H9 (cell line): Measurements from ENCODE around the gene SULT2B1. TPM values are rescaled to one million over a fixed set of nuclear protein-coding genes. Genes with fewer than 3 reads are reported as not detected.

Experiments used
- DNase-seq: peaks from one replicate; pipeline ENCODE4 v3.0.0-alpha.2; 2017
- H2AFZ ChIP-seq: one replicate; pipeline ENCODE4 v1.6.1; 2013; ENCODE audit warnings: mild to moderate bottlenecking, low read length, control low read depth, moderate library complexity
- H2AK5ac ChIP-seq: 2 replicates; pipeline ENCODE4 v1.6.1; 2013; ENCODE audit warnings: low read length, control low read depth, mixed read lengths; ENCODE audit not compliant: insufficient read length
- H2BK120ac ChIP-seq: one replicate; pipeline ENCODE4 v1.6.1; 2013; ENCODE audit warnings: low read depth, mild to moderate bottlenecking, low read length, control low read depth, inconsistent platforms; ENCODE audit not compliant: poor library complexity, severe bottlenecking
- H2BK12ac ChIP-seq: 2 replicates; pipeline ENCODE4 v1.6.1; 2013; ENCODE audit warnings: low read length, control low read depth, mixed read lengths, low read depth; ENCODE audit not compliant: insufficient read length
- H2BK15ac ChIP-seq: 2 replicates; pipeline ENCODE4 v1.6.1; 2013; ENCODE audit warnings: low read depth, low read length, control low read depth
- H2BK20ac ChIP-seq: one replicate; pipeline ENCODE4 v1.6.1; 2013; ENCODE audit warnings: low read depth, mild to moderate bottlenecking, low read length, control low read depth, inconsistent platforms; ENCODE audit not compliant: poor library complexity, severe bottlenecking
- H2BK5ac ChIP-seq: 2 replicates; pipeline ENCODE4 v1.6.1; 2013; ENCODE audit warnings: low read length, control low read depth, mixed read lengths; ENCODE audit not compliant: insufficient read length
- H3K14ac ChIP-seq: 2 replicates; pipeline ENCODE4 v1.6.1; 2013; ENCODE audit warnings: low read length, control low read depth; ENCODE audit not compliant: insufficient read depth
- H3K18ac ChIP-seq: 2 replicates; pipeline ENCODE4 v1.6.1; 2013; ENCODE audit warnings: low read depth, mild to moderate bottlenecking, mixed read lengths, low read length, control low read depth; ENCODE audit not compliant: insufficient read length
- H3K23ac ChIP-seq: 2 replicates; pipeline ENCODE4 v1.6.1; 2013; ENCODE audit warnings: low read length, control low read depth, mixed read lengths, low read depth; ENCODE audit not compliant: insufficient read length
- H3K23me2 ChIP-seq: 2 replicates; pipeline ENCODE4 v1.6.1; 2013; ENCODE audit warnings: low read depth, mild to moderate bottlenecking, mixed read lengths, low read length, control low read depth; ENCODE audit not compliant: insufficient read length, poor library complexity, severe bottlenecking
- H3K27ac ChIP-seq: 2 replicates; pipeline ENCODE4 v1.5.1; 2013; ENCODE audit warnings: low read length, control low read depth, mixed read lengths, low read depth; ENCODE audit not compliant: insufficient read length
- H3K27me3 ChIP-seq: 2 replicates; pipeline ENCODE4 v1.6.1; 2013; ENCODE audit warnings: low read length, control low read depth, inconsistent platforms; ENCODE audit not compliant: insufficient read depth
- H3K4ac ChIP-seq: 2 replicates; pipeline ENCODE4 v1.6.1; 2013; ENCODE audit warnings: low read depth, mild to moderate bottlenecking, control low read depth, inconsistent platforms, low read length, moderate library complexity
- H3K4me1 ChIP-seq: 2 replicates; pipeline ENCODE4 v1.6.1; 2013; ENCODE audit warnings: low read length, control low read depth, inconsistent platforms; ENCODE audit not compliant: insufficient read depth
- H3K4me2 ChIP-seq: 2 replicates; pipeline ENCODE4 v1.6.1; 2013; ENCODE audit warnings: low read length, control low read depth, mixed read lengths; ENCODE audit not compliant: insufficient read length, insufficient read depth
- H3K56ac ChIP-seq: 2 replicates; pipeline ENCODE4 v1.6.1; 2013; ENCODE audit warnings: low read depth, mild to moderate bottlenecking, mixed read lengths, low read length, control low read depth; ENCODE audit not compliant: insufficient read length
- H3K79me1 ChIP-seq: 2 replicates; pipeline ENCODE4 v1.6.1; 2013; ENCODE audit warnings: low read depth, mild to moderate bottlenecking, moderate library complexity, low read length, control low read depth, inconsistent platforms; ENCODE audit not compliant: insufficient read depth, poor library complexity, severe bottlenecking
- H3K79me2 ChIP-seq: 2 replicates; pipeline ENCODE4 v1.6.1; 2013; ENCODE audit warnings: low read length, control low read depth, inconsistent platforms; ENCODE audit not compliant: insufficient read depth
- H3K9ac ChIP-seq: 2 replicates; pipeline ENCODE4 v1.6.1; 2013; ENCODE audit warnings: low read length, control low read depth, mixed read lengths; ENCODE audit not compliant: insufficient read length; ENCODE audit errors: extremely low read depth
- H3K9me3 ChIP-seq: one replicate; pipeline ENCODE4 v1.6.1; 2013; ENCODE audit warnings: low read depth, low read length, inconsistent platforms; ENCODE audit not compliant: control insufficient read depth
- H3T11ph ChIP-seq: one replicate; pipeline ENCODE4 v1.6.1; 2013; ENCODE audit warnings: mild to moderate bottlenecking, low read length, control low read depth, inconsistent platforms
- H4K20me1 ChIP-seq: one replicate; pipeline ENCODE4 v1.6.1; 2013; ENCODE audit not compliant: control insufficient read depth, insufficient read length, insufficient read depth
- H4K5ac ChIP-seq: 2 replicates; pipeline ENCODE4 v1.6.1; 2013; ENCODE audit warnings: low read depth, mild to moderate bottlenecking, mixed read lengths, low read length, control low read depth; ENCODE audit not compliant: insufficient read length
- H4K8ac ChIP-seq: replicated peaks from 2 replicates; pipeline ENCODE4 v1.6.1; 2013; ENCODE audit warnings: low read length, control low read depth, mixed read lengths, low read depth; ENCODE audit not compliant: insufficient read length
- H4K91ac ChIP-seq: 2 replicates; pipeline ENCODE4 v1.6.1; 2013; ENCODE audit warnings: low read depth, mild to moderate bottlenecking, moderate library complexity, mixed read lengths, low read length, control low read depth; ENCODE audit not compliant: insufficient read length
- H3K27ac Mint-ChIP-seq, 3 experiments: 2 replicates in 2 of 3; 3 replicates in 1 of 3; pipeline ENCODE4 v1.8.0; 2020 to 2021; ENCODE audit warnings: mixed read lengths in 3 of 3, mild to moderate bottlenecking in 1 of 3, moderate library complexity in 1 of 3
- H3K27me3 Mint-ChIP-seq: 2 replicates; pipeline ENCODE4 v1.8.0; 2021; ENCODE audit warnings: low read depth, mild to moderate bottlenecking, moderate library complexity, mixed read lengths
- H3K36me3 Mint-ChIP-seq, 3 experiments: 2 replicates in 2 of 3; 3 replicates in 1 of 3; pipeline ENCODE4 v1.8.0; 2020 to 2021; ENCODE audit warnings: low read depth in 3 of 3, mixed read lengths in 3 of 3; ENCODE audit not compliant: insufficient read depth in 1 of 3
- H3K4me1 Mint-ChIP-seq, 2 experiments: 2 replicates each; pipeline ENCODE4 v1.8.0; 2020; ENCODE audit warnings: mixed read lengths in 2 of 2
- H3K4me3 Mint-ChIP-seq, 2 experiments: 2 replicates in 1 of 2; 3 replicates in 1 of 2; pipeline ENCODE4 v1.8.0; 2020 to 2021; ENCODE audit warnings: mild to moderate bottlenecking in 2 of 2, mixed read lengths in 2 of 2, moderate library complexity in 1 of 2
- H3K9me3 Mint-ChIP-seq, 2 experiments: 2 replicates in 1 of 2; 3 replicates in 1 of 2; pipeline ENCODE4 v1.8.0; 2020; ENCODE audit warnings: mild to moderate bottlenecking in 2 of 2, mixed read lengths in 2 of 2, moderate library complexity in 1 of 2
- CTCF ChIP-seq: fragments of 200-600 bp; sonication (generic); conservative IDR thresholded peaks from 3 replicates; pipeline ENCODE4 v1.8.0; 2021; ENCODE audit warnings: antibody characterized with exemption, mild to moderate bottlenecking
- WGBS: extraction: QIAGEN DNeasy Blood & Tissue Kit; methylation state at CpG from one replicate; pipeline ENCODE4 v1.1.7; 2013; ENCODE audit warnings: missing lambda C conversion rate, low lambda C conversion rate, mixed read lengths; ENCODE audit not compliant: insufficient read length; ENCODE audit errors: extremely low coverage; 5-methylcytosine and 5-hydroxymethylcytosine counted together
- total RNA-seq: library from RNA; stranded (reverse); gene quantifications from 2 replicates; pipeline ENCODE4 v1.2.1, GENCODE V29; 2021

The SULT2B1 gene
- total RNA-seq, 1 experiment from 2014 or later: 1.7 TPM

GRCh38 chr19:48618916-48619691, 67.1 kb downstream of the SULT2B1 start, which contains the start of the genes RPL18 and SPHK2:
RPL18 (minus strand) TSS chr19:48619178; CDS start chr19:48619143, 35 bp downstream.
SPHK2 (plus strand) TSS chr19:48619506; CDS start chr19:48620515, 1,009 bp downstream.
- no peak within 1 kb of the TSS for H3K23ac ChIP-seq
- peak within 1 kb of the TSS; percentile 74 for H2BK120ac ChIP-seq
- peak within 1 kb of the TSS; percentile 92 for H3K14ac ChIP-seq
- H4K20me1 ChIP-seq: no peaks in the 10 kb centered on the region
- peak within 1 kb of the TSS; percentile 25 for H3K27ac ChIP-seq
- Mint-ChIP-seq H3K36me3 (peaks cover 35 to 54% (median 52%) of the 10 kb centered on the region in 3 experiments), H3K4me3 (peak within 1 kb of the TSS; percentile 97 to 99), H3K27ac (peak within 1 kb of the TSS; percentile 96 to 100 (median 99)), H3K4me1 (peaks cover 41 to 55% of the 10 kb centered on the region in 2 experiments), H3K9me3 (no peaks in the 10 kb centered on the region; a peak in 1 of 5 replicates), H3K27me3 (no peaks in the 10 kb centered on the region; the same call in 1 of the 2 replicates)
- H2BK12ac ChIP-seq: peak within 1 kb of the TSS; percentile 17
- H3K23me2 ChIP-seq: peaks cover 16% of the 10 kb centered on the region
- H3K56ac ChIP-seq: peak within 1 kb of the TSS; percentile 10
- no CpG with 5 or more reads among the region's 69 CpGs for WGBS
- peak within 1 kb of the TSS; percentile 91 for H3K18ac ChIP-seq
- H3K9me3 ChIP-seq: no peaks in the 10 kb centered on the region
- H2BK20ac ChIP-seq: no peak within 1 kb of the TSS
- no peak within 1 kb of the TSS for H2AFZ ChIP-seq
- peak; percentile 99 for DNase-seq
- peak within 1 kb of the TSS; percentile 91 for H4K5ac ChIP-seq
- no peak within 1 kb of the TSS for H3T11ph ChIP-seq
- H4K8ac ChIP-seq: no peak within 1 kb of the TSS
- H4K91ac ChIP-seq: peak within 1 kb of the TSS; percentile 85
- H3K79me2 ChIP-seq: peaks cover 18% of the 10 kb centered on the region
- no peak within 1 kb of the TSS for H2AK5ac ChIP-seq
- H3K9ac ChIP-seq: peak within 1 kb of the TSS; percentile 99
- peak within 1 kb of the TSS; percentile 54; the same call in 1 of the 2 replicates for H3K4ac ChIP-seq
- peaks cover 4% of the 10 kb centered on the region; the same call in 1 of the 2 replicates for H3K4me1 ChIP-seq
- H3K4me2 ChIP-seq: peak within 1 kb of the TSS; percentile 87
- H3K27me3 ChIP-seq: no peaks in the 10 kb centered on the region
- H2BK15ac ChIP-seq: no peak within 1 kb of the TSS
- peak within 1 kb of the TSS; percentile 94 for H2BK5ac ChIP-seq
- TF ChIP-seq CTCF: no peak
- H3K79me1 ChIP-seq: peaks cover 4% of the 10 kb centered on the region
